Measurements from ENCODE around the gene CYP4F11.
A peak's percentile ranks its signal among the peaks of the same experiment; 100 is the strongest.
"Not testable (repeated sequence)": the region's sequence is repeated elsewhere in the genome, so short reads cannot be mapped to it uniquely, and the experiment has no call there.

Gene CYP4F11

DNA sequence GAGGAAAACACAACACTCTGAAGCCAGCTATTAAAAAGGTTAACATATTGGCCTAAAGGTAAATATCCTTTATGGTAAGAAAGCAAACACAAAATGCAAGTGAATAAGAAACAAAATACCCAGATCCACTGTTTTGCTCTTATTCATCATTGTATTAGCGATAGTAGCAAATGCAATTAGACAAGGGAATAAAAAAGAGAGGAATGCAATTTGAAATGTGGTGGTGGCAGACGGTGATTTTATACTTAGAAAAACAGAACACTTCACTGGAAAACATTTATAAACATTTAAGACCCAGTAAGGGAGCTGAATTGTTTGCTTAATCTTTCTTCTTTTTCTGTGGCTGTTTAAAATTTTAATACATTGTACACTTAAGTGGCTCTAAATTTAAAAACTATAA, 19.2 kb downstream of the CYP4F11 start:
- Histone ChIP-seq H3K4me1 (ENCODE audit: control insufficient read depth, insufficient read depth, low read length) (no peaks in the 10 kb centered on the region), H3K36me3 (ENCODE audit: control insufficient read depth, insufficient read depth, low read length) (no peaks in the 10 kb centered on the region), H3K4me3 (ENCODE audit: low read depth, low read length) (no peak overlapping the region), H3K9me3 (ENCODE audit: control insufficient read depth, insufficient read depth, low read length) (no peaks in the 10 kb centered on the region), H3K27me3 (ENCODE audit: control insufficient read depth, insufficient read depth, low read length) (peaks cover 25% of the 10 kb centered on the region), H3K9ac (ENCODE audit: low read depth, low read length) (no peak overlapping the region)

- no peak overlapping the region for H3K4me3 ChIP-seq (ENCODE audit: low read depth, low read length)
- no peaks in the 10 kb centered on the region for H3K4me1 ChIP-seq (ENCODE audit: control insufficient read depth, insufficient read depth, low read length)
- H3K9me3 ChIP-seq (ENCODE audit: control insufficient read depth, insufficient read depth, low read length), result no peaks in the 10 kb centered on the region
- no peak overlapping the region for H3K9ac ChIP-seq (ENCODE audit: low read depth, low read length)
- H3K36me3 ChIP-seq (ENCODE audit: control insufficient read depth, insufficient read depth, low read length), result no peaks in the 10 kb centered on the region
- peaks cover 25% of the 10 kb centered on the region for H3K27me3 ChIP-seq (ENCODE audit: control insufficient read depth, insufficient read depth, low read length)
Measured at GRCh38 chr19:15913830-15914229, 20.5 kb downstream of the CYP4F11 start.

DNA sequence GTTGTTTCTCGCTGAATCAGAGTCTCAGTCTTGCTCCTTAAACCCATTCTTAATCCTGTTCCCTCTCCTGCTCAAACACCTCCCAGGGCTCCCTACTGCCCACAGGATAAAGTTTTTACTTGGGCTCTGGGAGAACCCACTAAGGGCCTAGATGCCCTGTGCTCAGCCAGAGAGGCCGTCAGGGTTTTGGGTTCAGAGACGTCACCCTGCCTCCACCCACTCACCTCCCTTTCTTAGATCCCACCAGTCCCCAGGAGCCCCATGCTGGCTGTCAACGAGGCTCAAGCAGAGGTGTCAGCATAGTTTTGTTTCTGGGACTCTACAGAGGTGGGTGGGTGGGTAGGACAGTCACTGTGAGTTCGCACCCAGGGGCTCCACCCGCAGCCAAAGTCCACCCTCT, 20.9 kb downstream of the CYP4F11 start:
- Histone ChIP-seq H3K4me3 (ENCODE audit: low read depth, low read length) (no peak overlapping the region), H3K9me3 (ENCODE audit: control insufficient read depth, insufficient read depth, low read length) (no peaks in the 10 kb centered on the region), H3K9ac (ENCODE audit: low read depth, low read length) (no peak overlapping the region), H3K4me1 (ENCODE audit: control insufficient read depth, insufficient read depth, low read length) (no peaks in the 10 kb centered on the region), H3K36me3 (ENCODE audit: control insufficient read depth, insufficient read depth, low read length) (no peaks in the 10 kb centered on the region), H3K27me3 (ENCODE audit: control insufficient read depth, insufficient read depth, low read length) (peaks cover 25% of the 10 kb centered on the region)

GRCh38 chr19:15911599-15912235, 22.6 kb downstream of the CYP4F11 start:
- Histone ChIP-seq H3K4me1 (ENCODE audit: control insufficient read depth, insufficient read depth, low read length) (no peaks in the 10 kb centered on the region), H3K9ac (ENCODE audit: low read depth, low read length) (no peak overlapping the region), H3K36me3 (ENCODE audit: control insufficient read depth, insufficient read depth, low read length) (no peaks in the 10 kb centered on the region), H3K4me3 (ENCODE audit: low read depth, low read length) (peak overlapping the region; percentile 50), H3K27me3 (ENCODE audit: control insufficient read depth, insufficient read depth, low read length) (peaks cover 25% of the 10 kb centered on the region), H3K9me3 (ENCODE audit: control insufficient read depth, insufficient read depth, low read length) (no peaks in the 10 kb centered on the region)

DNA sequence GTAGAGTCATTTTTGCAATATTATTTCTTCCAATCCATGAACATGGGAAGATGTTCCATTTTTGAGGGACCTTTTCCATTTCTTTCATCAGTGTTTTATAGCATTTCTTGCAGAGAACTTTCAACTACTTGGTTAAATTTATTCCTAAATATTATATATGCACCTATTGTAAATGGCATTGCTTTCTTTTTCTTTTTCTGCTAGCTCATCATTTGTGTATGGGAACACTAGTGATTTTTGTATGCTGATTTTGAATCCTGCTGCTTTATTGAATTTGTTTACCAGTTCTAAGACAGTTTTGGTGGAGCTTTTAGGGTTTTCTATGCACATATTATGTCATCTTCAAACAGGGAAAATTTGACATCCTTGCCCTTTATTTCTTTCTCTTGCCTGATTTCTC, 29.3 kb downstream of the CYP4F11 start:
- Histone ChIP-seq H3K4me3 (ENCODE audit: low read depth, low read length) (no peak overlapping the region), H3K27me3 (ENCODE audit: control insufficient read depth, insufficient read depth, low read length) (peaks cover 11% of the 10 kb centered on the region), H3K4me1 (ENCODE audit: control insufficient read depth, insufficient read depth, low read length) (no peaks in the 10 kb centered on the region), H3K9me3 (ENCODE audit: control insufficient read depth, insufficient read depth, low read length) (no peaks in the 10 kb centered on the region), H3K9ac (ENCODE audit: low read depth, low read length) (no peak overlapping the region), H3K36me3 (ENCODE audit: control insufficient read depth, insufficient read depth, low read length) (no peaks in the 10 kb centered on the region)

- not testable (repeated sequence) for H3K9me3 ChIP-seq (ENCODE audit: control insufficient read depth, insufficient read depth, low read length); H3K36me3 ChIP-seq (ENCODE audit: control insufficient read depth, insufficient read depth, low read length); H3K4me3 ChIP-seq (ENCODE audit: low read depth, low read length); H3K4me1 ChIP-seq (ENCODE audit: control insufficient read depth, insufficient read depth, low read length); H3K9ac ChIP-seq (ENCODE audit: low read depth, low read length)
- peaks cover 11% of the 10 kb centered on the region for H3K27me3 ChIP-seq (ENCODE audit: control insufficient read depth, insufficient read depth, low read length)
Measured at GRCh38 chr19:15902898-15903297, 31.4 kb downstream of the CYP4F11 start.

DNA sequence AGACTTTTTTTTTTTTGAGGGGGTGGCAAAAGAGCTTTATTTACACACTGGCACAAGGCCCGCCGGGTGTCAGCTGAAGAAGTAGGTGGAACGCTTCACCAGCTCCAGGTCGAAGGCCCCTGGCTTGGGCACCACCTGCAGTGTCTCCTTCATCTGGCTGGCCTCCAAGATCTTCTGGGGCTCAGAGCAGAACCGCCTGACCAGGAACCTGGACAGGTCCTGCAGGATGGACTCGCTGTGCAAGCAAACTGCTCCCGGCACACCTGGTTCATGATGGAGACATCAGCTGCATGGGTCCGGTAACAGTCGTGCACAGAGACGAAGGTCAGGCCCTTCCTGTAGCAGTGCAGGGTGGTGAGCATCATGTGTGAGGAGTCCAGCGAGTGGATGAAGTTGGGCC, 32.1 kb downstream of the CYP4F11 start:
- no peaks in the 10 kb centered on the region for H3K9me3 ChIP-seq (ENCODE audit: control insufficient read depth, insufficient read depth, low read length)
- H3K4me3 ChIP-seq (ENCODE audit: low read depth, low read length), result no peak overlapping the region
- no peaks in the 10 kb centered on the region for H3K36me3 ChIP-seq (ENCODE audit: control insufficient read depth, insufficient read depth, low read length)
- no peaks in the 10 kb centered on the region for H3K4me1 ChIP-seq (ENCODE audit: control insufficient read depth, insufficient read depth, low read length)
- peaks cover 11% of the 10 kb centered on the region for H3K27me3 ChIP-seq (ENCODE audit: control insufficient read depth, insufficient read depth, low read length)
- no peak overlapping the region for H3K9ac ChIP-seq (ENCODE audit: low read depth, low read length)

GRCh38 chr19:15900504-15900903, 33.8 kb downstream of the CYP4F11 start:
- Histone ChIP-seq H3K9me3 (ENCODE audit: control insufficient read depth, insufficient read depth, low read length) (no peaks in the 10 kb centered on the region), H3K9ac (ENCODE audit: low read depth, low read length) (no peak overlapping the region), H3K4me3 (ENCODE audit: low read depth, low read length) (no peak overlapping the region), H3K36me3 (ENCODE audit: control insufficient read depth, insufficient read depth, low read length) (no peaks in the 10 kb centered on the region), H3K27me3 (ENCODE audit: control insufficient read depth, insufficient read depth, low read length) (peaks cover 11% of the 10 kb centered on the region), H3K4me1 (ENCODE audit: control insufficient read depth, insufficient read depth, low read length) (no peaks in the 10 kb centered on the region)

DNA sequence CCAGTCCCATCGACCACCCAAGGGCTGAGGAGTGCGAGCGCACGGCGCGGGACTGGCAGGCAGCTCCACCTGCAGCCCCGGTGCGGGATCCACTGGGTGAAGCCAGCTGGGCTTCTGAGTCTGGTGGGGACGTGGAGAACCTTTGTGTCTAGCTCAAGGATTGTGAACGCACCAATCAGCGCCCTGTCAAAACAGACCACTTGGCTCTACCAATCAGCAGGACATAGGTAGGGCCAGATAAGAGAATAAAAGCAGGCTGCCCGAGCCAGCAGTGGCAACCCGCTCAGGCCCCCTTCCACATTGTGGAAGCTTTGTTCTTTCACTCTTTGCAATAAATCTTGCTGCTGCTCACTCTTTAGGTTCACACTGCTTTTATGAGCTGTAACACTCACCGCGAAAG, 34.3 kb downstream of the CYP4F11 start:
- H3K27me3 ChIP-seq (ENCODE audit: control insufficient read depth, insufficient read depth, low read length), result peaks cover 11% of the 10 kb centered on the region
- H3K36me3 ChIP-seq (ENCODE audit: control insufficient read depth, insufficient read depth, low read length); H3K9ac ChIP-seq (ENCODE audit: low read depth, low read length); H3K9me3 ChIP-seq (ENCODE audit: control insufficient read depth, insufficient read depth, low read length); H3K4me1 ChIP-seq (ENCODE audit: control insufficient read depth, insufficient read depth, low read length): not testable (repeated sequence)
- peak overlapping the region; percentile 32 for H3K4me3 ChIP-seq (ENCODE audit: low read depth, low read length)

- Histone ChIP-seq H3K4me3 (ENCODE audit: low read depth, low read length) (peak overlapping the region; percentile 32), H3K27me3 (ENCODE audit: control insufficient read depth, insufficient read depth, low read length) (peaks cover 11% of the 10 kb centered on the region)
- not testable (repeated sequence) for H3K9me3 ChIP-seq (ENCODE audit: control insufficient read depth, insufficient read depth, low read length); H3K36me3 ChIP-seq (ENCODE audit: control insufficient read depth, insufficient read depth, low read length); H3K9ac ChIP-seq (ENCODE audit: low read depth, low read length); H3K4me1 ChIP-seq (ENCODE audit: control insufficient read depth, insufficient read depth, low read length)
Measured at GRCh38 chr19:15899561-15899960, 34.8 kb downstream of the CYP4F11 start.

- H3K27me3 ChIP-seq (ENCODE audit: control insufficient read depth, insufficient read depth, low read length), result peaks cover 11% of the 10 kb centered on the region
- no peak within 1 kb of the TSS for H3K9ac ChIP-seq (ENCODE audit: low read depth, low read length)
Measured at GRCh38 chr19:15897738-15898276, 36.5 kb downstream of the CYP4F11 start, which contains the start of gene CYP4F2. Gene CYP4F2 (minus strand): TSS chr19:15898074. CDS start chr19:15897611, 463 bp downstream.

GRCh38 chr19:15897026-15897737, 37.1 kb downstream of the CYP4F11 start:
- Histone ChIP-seq H3K9me3 (ENCODE audit: control insufficient read depth, insufficient read depth, low read length) (no peaks in the 10 kb centered on the region), H3K4me3 (ENCODE audit: low read depth, low read length) (no peak overlapping the region), H3K9ac (ENCODE audit: low read depth, low read length) (no peak overlapping the region), H3K4me1 (ENCODE audit: control insufficient read depth, insufficient read depth, low read length) (no peaks in the 10 kb centered on the region), H3K36me3 (ENCODE audit: control insufficient read depth, insufficient read depth, low read length) (no peaks in the 10 kb centered on the region), H3K27me3 (ENCODE audit: control insufficient read depth, insufficient read depth, low read length) (peaks cover 11% of the 10 kb centered on the region)

More at GRCh38 chr19:15897738-15898276, 36.5 kb downstream of the CYP4F11 start, which contains the start of gene CYP4F2:
- Histone ChIP-seq H3K9me3 (ENCODE audit: control insufficient read depth, insufficient read depth, low read length) (no peaks in the 10 kb centered on the region), H3K36me3 (ENCODE audit: control insufficient read depth, insufficient read depth, low read length) (no peaks in the 10 kb centered on the region), H3K4me3 (ENCODE audit: low read depth, low read length) (no peak within 1 kb of the TSS), H3K4me1 (ENCODE audit: control insufficient read depth, insufficient read depth, low read length) (no peaks in the 10 kb centered on the region)

All from iPS-15b (cell line).